Measurements from ENCODE around the gene CREBBP. TPM values are rescaled to one million over a fixed set of nuclear protein-coding genes. Genes with fewer than 3 reads are reported as not detected.

The CREBBP gene
- total RNA-seq, 4 donors from 2014 or later: 58.5 to 146 (median 65.6) TPM

DNA sequence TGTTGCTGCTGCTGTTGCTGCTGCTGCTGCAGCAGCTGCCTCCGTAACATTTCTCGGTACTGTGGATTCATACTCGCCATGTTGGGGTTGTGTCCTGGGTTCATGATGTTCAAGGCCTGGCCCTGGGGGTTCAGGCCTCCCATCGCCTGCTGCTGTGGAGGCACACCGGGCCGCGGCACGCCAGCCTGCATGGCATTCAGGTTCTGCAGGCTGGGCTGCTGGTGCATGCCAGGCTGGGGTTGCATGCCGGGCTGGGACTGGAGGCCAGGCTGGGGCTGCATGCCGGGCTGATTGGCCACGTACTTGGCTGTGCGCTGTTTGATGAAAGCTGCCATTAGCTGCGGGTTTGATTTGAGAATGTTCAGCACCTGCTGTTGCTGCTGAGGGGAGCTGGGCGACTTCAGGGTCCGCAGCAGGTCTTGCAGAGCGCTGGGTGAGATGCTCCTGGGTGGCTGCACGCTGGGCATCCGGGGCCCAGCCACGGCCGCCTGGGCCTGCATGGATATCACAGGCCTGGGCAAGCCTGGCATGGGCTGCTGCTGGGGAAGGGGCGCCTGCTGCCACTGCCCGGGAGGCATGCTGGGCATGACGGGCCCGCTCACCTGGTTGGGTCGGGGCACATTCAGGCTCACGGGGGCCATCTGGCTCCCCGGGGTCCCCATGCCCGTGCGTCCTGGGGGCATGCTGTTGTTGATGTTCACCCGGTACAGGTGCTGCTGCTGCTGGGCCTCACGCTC lies 151.9 kb downstream of the CREBBP start:
- no peak for DNase-seq
- Histone ChIP-seq H3K36me3 (no peaks in the 10 kb centered on the region), H3K27ac (no peak overlapping the region), H3K27me3 (no peaks in the 10 kb centered on the region), H3K4me1 (no peaks in the 10 kb centered on the region), H3K9me3 (no peaks in the 10 kb centered on the region), H3K4me3 (no peak overlapping the region)
- TF ChIP-seq, protein P1, sequence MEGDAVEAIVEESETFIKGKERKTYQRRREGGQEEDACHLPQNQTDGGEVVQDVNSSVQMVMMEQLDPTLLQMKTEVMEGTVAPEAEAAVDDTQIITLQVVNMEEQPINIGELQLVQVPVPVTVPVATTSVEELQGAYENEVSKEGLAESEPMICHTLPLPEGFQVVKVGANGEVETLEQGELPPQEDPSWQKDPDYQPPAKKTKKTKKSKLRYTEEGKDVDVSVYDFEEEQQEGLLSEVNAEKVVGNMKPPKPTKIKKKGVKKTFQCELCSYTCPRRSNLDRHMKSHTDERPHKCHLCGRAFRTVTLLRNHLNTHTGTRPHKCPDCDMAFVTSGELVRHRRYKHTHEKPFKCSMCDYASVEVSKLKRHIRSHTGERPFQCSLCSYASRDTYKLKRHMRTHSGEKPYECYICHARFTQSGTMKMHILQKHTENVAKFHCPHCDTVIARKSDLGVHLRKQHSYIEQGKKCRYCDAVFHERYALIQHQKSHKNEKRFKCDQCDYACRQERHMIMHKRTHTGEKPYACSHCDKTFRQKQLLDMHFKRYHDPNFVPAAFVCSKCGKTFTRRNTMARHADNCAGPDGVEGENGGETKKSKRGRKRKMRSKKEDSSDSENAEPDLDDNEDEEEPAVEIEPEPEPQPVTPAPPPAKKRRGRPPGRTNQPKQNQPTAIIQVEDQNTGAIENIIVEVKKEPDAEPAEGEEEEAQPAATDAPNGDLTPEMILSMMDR (IDR thresholded peaks at IDR 0.05): no peak
- TF ChIP-seq POLR2A (IDR thresholded peaks at IDR 0.05): no peak
- intact Hi-C loops (cut with DNase I; ENCODE audit: low total_unique reads): no loop called here

DNA sequence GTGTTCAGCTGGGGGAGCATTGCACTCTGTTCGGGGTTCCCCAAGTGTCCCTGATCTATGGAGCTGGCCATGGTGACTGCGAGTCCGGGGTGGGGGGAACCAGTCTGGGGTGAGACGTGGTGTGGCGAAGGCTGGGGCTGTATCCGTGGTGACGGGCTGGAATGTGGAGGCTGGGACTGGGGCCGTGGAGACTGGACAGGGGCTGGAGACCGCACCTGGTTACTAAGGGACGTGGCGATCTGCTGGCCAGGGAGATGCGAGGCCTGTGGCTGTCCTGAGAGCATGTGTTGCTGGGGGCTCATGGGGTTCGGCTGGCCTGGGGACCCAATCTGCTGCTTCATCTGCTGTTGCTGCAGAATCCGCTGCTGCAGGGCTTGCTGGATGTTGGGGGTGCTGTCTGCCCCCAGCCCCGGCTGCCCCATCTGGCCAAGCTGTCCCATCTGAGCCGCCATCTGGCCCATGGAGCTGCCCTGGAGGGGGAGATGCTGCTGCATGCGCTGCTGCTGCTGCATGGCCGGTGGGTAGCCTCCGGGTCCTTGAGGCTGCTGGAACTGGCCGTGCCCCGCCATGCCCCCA lies 152.6 kb downstream of the CREBBP start:
- intact Hi-C loops (cut with DNase I; ENCODE audit: low total_unique reads): no loop called here
- H3K36me3 ChIP-seq: no peaks in the 10 kb centered on the region

DNA sequence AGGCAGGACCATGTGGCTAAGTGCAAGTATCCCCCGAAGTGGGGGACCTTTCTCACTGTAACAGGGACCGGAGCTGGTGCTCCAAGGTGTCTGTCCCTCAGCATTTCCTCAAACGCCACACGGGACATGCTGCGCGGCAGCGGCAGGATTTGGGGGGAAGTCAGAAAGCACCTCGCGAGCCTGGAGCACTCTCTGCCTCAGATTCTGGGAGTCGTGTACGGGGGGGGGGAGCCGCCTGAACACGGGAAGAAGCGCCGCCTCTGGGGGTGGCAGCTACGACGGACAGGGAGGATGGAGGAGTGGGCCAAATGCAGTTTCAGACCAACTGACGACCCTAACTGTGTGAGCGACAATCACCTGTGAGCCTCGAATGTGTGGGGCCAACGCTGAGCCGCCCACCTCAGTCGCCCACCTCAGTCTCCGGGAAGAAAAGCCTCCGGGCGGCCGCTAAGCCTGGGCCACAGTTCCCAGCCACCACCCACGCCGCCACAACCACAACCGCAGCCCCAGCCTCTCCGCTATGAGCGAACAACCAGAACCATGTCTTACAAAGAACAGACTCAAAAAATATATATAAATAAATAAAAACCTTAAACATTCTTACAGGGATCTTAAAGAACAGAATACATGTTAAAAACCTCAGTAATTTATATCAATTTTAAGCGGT lies 154.4 kb downstream of the CREBBP start:
- no peak overlapping the region for H3K27ac ChIP-seq
- DNase-seq: no peak
- intact Hi-C loops (cut with DNase I; ENCODE audit: low total_unique reads): no loop called here
- no peaks in the 10 kb centered on the region for H3K4me1 ChIP-seq
- H3K36me3 ChIP-seq: no peaks in the 10 kb centered on the region
- H3K9me3 ChIP-seq: no peaks in the 10 kb centered on the region
- H3K27me3 ChIP-seq: no peaks in the 10 kb centered on the region
- TF ChIP-seq, protein P1 (IDR thresholded peaks at IDR 0.05): no peak
- no peak for TF ChIP-seq POLR2A (IDR thresholded peaks at IDR 0.05)
- no peak overlapping the region for H3K4me3 ChIP-seq

More for the DNA sequence above, 152.6 kb downstream of the CREBBP start:
- DNase-seq: no peak
- Histone ChIP-seq H3K27me3 (no peaks in the 10 kb centered on the region), H3K4me3 (no peak overlapping the region), H3K27ac (no peak overlapping the region), H3K4me1 (no peaks in the 10 kb centered on the region), H3K9me3 (no peaks in the 10 kb centered on the region)
- TF ChIP-seq, protein P1 (IDR thresholded peaks at IDR 0.05): no peak
- TF ChIP-seq POLR2A (IDR thresholded peaks at IDR 0.05): no peak

DNA sequence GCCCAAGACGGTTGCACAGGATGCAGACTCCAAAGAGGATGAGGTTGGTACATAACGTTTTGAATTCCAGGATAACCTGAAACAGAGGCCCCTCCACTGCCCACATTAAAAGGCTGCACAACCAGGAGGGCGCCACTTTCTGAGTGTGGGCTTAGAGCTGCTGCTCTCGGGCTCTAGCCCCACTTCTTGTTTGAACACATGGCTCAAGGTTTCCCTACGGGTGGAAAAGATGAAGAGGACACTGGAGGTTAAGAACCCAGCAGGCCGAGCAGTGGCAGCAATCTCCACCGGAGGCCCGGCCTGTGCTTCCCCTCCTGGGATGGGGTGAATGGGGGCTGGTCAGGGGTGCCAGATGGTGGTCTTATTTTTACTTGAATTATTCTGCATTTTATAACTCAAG lies 155.2 kb downstream of the CREBBP start:
- H3K4me3 ChIP-seq: no peak overlapping the region
- H3K27ac ChIP-seq: no peak overlapping the region
- no peaks in the 10 kb centered on the region for H3K27me3 ChIP-seq
- H3K9me3 ChIP-seq: no peaks in the 10 kb centered on the region
- no peaks in the 10 kb centered on the region for H3K36me3 ChIP-seq
- no peaks in the 10 kb centered on the region for H3K4me1 ChIP-seq
- intact Hi-C loops (cut with DNase I; ENCODE audit: low total_unique reads): no loop called here
- no peak for DNase-seq
- TF ChIP-seq POLR2A (IDR thresholded peaks at IDR 0.05): no peak
- TF ChIP-seq, protein P1 (IDR thresholded peaks at IDR 0.05): no peak

DNA sequence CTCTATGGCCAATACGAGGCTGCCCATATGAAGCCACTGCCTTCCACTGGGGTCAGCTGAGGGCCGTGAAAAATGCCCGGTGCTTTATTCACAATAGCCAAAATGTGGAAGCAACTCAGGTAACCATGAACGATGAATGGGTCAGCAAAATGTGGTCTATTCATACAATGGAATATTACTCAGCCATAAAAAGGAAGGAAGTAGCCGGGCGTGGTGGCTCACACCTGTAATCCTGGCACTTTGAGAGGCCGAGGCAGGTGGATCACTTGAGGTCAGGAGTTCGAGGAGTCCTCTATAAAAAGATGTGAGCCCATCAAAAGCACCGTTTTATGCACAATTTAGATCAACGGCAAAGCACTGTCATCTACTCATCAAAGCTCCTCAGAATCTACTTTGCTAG lies 158.0 kb downstream of the CREBBP start:
- H3K4me3 ChIP-seq: no peak overlapping the region
- H3K36me3 ChIP-seq: no peaks in the 10 kb centered on the region
- H3K9me3 ChIP-seq: no peaks in the 10 kb centered on the region
- no peaks in the 10 kb centered on the region for H3K4me1 ChIP-seq
- no peak overlapping the region for H3K27ac ChIP-seq
- no peak for TF ChIP-seq POLR2A (IDR thresholded peaks at IDR 0.05)
- TF ChIP-seq, protein P1 (IDR thresholded peaks at IDR 0.05): no peak
- no peak for DNase-seq
- no peaks in the 10 kb centered on the region for H3K27me3 ChIP-seq
- intact Hi-C loops (cut with DNase I; ENCODE audit: low total_unique reads): no loop called here
